Ishikawa (cell line): ENCODE results near the gene OSBPL9.

ENCODE experiments used
- CEBPB ChIP-seq: IDR thresholded peaks from 2 replicates; pipeline ENCODE4 v1.6.1; 2012
- CREB1 ChIP-seq: IDR thresholded peaks from 2 replicates; pipeline ENCODE4 v1.6.1; 2012; ENCODE audit warnings: low read depth
- EP300 ChIP-seq: IDR thresholded peaks from 2 replicates; pipeline ENCODE4 v1.6.1; 2012; ENCODE audit warnings: borderline replicate concordance
- REST ChIP-seq: IDR thresholded peaks from 2 replicates; pipeline ENCODE4 v1.6.1; 2012; ENCODE audit warnings: low read depth, mild to moderate bottlenecking
- TAF1 ChIP-seq: IDR thresholded peaks from 2 replicates; pipeline ENCODE4 v1.6.1; 2012; ENCODE audit warnings: low read depth, mild to moderate bottlenecking
- TEAD4 ChIP-seq: IDR thresholded peaks from 2 replicates; pipeline ENCODE4 v1.6.1; 2012
- YY1 ChIP-seq: IDR thresholded peaks from 2 replicates; pipeline ENCODE4 v1.6.1; 2012; ENCODE audit warnings: low read depth
- ZBTB7A ChIP-seq: IDR thresholded peaks from 2 replicates; pipeline ENCODE4 v1.6.1; 2012; ENCODE audit warnings: low read depth
- TF ChIP-seq, protein P1 (sequence below): IDR thresholded peaks from 2 replicates; pipeline ENCODE4 v1.6.1; 2012

DNA sequence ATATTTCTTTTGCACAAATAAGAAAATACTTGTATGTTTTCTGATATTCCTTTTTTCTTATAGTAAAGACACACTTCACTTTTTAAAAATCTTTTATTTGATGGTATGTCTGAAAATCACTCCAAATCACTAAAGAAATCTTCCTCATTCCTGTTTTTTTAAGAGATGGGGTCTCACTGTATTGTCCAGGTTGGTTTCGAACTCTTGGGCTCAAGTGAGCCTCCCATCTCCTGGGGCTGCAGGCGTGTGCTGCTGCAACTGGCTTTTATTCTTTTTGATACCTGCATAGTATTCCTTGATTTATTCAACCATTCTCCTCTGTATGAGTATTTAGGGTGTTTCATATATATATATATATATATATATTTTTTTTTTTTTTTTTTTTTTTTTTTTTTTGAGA lies 88.1 kb downstream of the OSBPL9 start:
- TF ChIP-seq YY1 = no peak
- no peak for TF ChIP-seq EP300
- no peak for TF ChIP-seq TAF1
- no peak for TF ChIP-seq CREB1
- TF ChIP-seq, protein P1, sequence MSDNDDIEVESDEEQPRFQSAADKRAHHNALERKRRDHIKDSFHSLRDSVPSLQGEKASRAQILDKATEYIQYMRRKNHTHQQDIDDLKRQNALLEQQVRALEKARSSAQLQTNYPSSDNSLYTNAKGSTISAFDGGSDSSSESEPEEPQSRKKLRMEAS = no peak
- no peak for TF ChIP-seq CEBPB
- no peak for TF ChIP-seq TEAD4
- TF ChIP-seq ZBTB7A = no peak
- no peak for TF ChIP-seq REST
